ENCODE results near the gene TMEM52B. TPM values are rescaled to one million over a fixed set of nuclear protein-coding genes. Genes with fewer than 3 reads are reported as not detected.

Gene TMEM52B
- total and polyA plus RNA-seq, 5 donors: 0.07 TPM; not detected in 4

Other genes with a start within 250 kb of the TMEM52B start
- not detected for gene CLEC2A, start 246.7 kb upstream of the TMEM52B start, total RNA-seq
- not detected for gene CLEC2A, start 246.7 kb upstream of the TMEM52B start, polyA plus RNA-seq
- gene CLEC12A, start 207.6 kb upstream of the TMEM52B start, total RNA-seq: 10 to 100 TPM in 1 of 4 donors, 1 to 10 TPM in 3; 1.4 to 15.9 (median 2.3) TPM
- 0.38 TPM for gene CLEC12A, start 207.6 kb upstream of the TMEM52B start, polyA plus RNA-seq
- not detected for gene CLEC1B, start 179.9 kb upstream of the TMEM52B start, total RNA-seq
- not detected for gene CLEC1B, start 179.9 kb upstream of the TMEM52B start, polyA plus RNA-seq
- gene CLEC12B, start 168.4 kb upstream of the TMEM52B start, total RNA-seq: under 1 TPM in 1 of 4 donors, not detected in 3; 0.44 TPM
- gene CLEC12B, start 168.4 kb upstream of the TMEM52B start, polyA plus RNA-seq: not detected
- under 1 TPM in 1 of 4 donors, not detected in 3; 0.26 TPM for gene CLEC9A, start 148.3 kb upstream of the TMEM52B start, total RNA-seq
- not detected for gene CLEC9A, start 148.3 kb upstream of the TMEM52B start, polyA plus RNA-seq
- 1 to 10 TPM; 3.2 to 4.1 (median 3.3) TPM for gene CLEC1A, start 80.0 kb upstream of the TMEM52B start, total RNA-seq
- gene CLEC1A, start 80.0 kb upstream of the TMEM52B start, polyA plus RNA-seq: 3.5 TPM
- gene CLEC7A, start 48.8 kb upstream of the TMEM52B start, total RNA-seq: 10 to 100 TPM in 2 of 4 donors, 1 to 10 TPM in 2; 4.8 to 14.9 (median 10.8) TPM
- 2.4 TPM for gene CLEC7A, start 48.8 kb upstream of the TMEM52B start, polyA plus RNA-seq
- gene OLR1, start 6.9 kb upstream of the TMEM52B start, total RNA-seq: under 1 TPM; 0.60 to 0.81 (median 0.75) TPM
- gene OLR1, start 6.9 kb upstream of the TMEM52B start, polyA plus RNA-seq: 0.27 TPM
- 100 to 1,000 TPM; 212 to 302 (median 279) TPM for gene GABARAPL1, start 33.8 kb downstream of the TMEM52B start, total RNA-seq
- gene GABARAPL1, start 33.8 kb downstream of the TMEM52B start, polyA plus RNA-seq: 208 TPM
- 1 to 10 TPM; 1.8 to 3.3 (median 2.9) TPM for gene KLRD1, start 128.8 kb downstream of the TMEM52B start, total RNA-seq
- 0.75 TPM for gene KLRD1, start 128.8 kb downstream of the TMEM52B start, polyA plus RNA-seq
- gene KLRK1, start 211.0 kb downstream of the TMEM52B start, total RNA-seq: under 1 TPM; 0.39 to 0.97 (median 0.75) TPM
- gene KLRK1, start 211.0 kb downstream of the TMEM52B start, polyA plus RNA-seq: 0.59 TPM
- not detected for gene KLRC4, start 230.7 kb downstream of the TMEM52B start, total RNA-seq
- gene KLRC4, start 230.7 kb downstream of the TMEM52B start, polyA plus RNA-seq: not detected
- not detected for gene KLRC3, start 241.6 kb downstream of the TMEM52B start, total RNA-seq
- not detected for gene KLRC3, start 241.6 kb downstream of the TMEM52B start, polyA plus RNA-seq